ENCODE data around the gene CYP4F8.
"Not testable (repeated sequence)": the region's sequence is repeated elsewhere in the genome, so short reads cannot be mapped to it uniquely, and the experiment has no call there.

The CYP4F8 gene

GRCh38 chr19:15614507-15615379, at the start of gene CYP4F8:
Gene CYP4F8 (plus strand): TSS chr19:15615218. CDS start chr19:15615617, 399 bp downstream.
- DNase-seq (ENCODE audit: low read depth in 3 of 3), result no peak

- DNase-seq (ENCODE audit: low read depth in 3 of 3), result no peak
Measured at GRCh38 chr19:15570420-15570819, 44.6 kb upstream of the CYP4F8 start.

- no peak for DNase-seq (ENCODE audit: low read depth in 3 of 3)
Measured at GRCh38 chr19:15575406-15575805, 39.6 kb upstream of the CYP4F8 start.

GRCh38 chr19:15576526-15577156, 38.4 kb upstream of the CYP4F8 start:
- DNase-seq (ENCODE audit: low read depth in 3 of 3), result no peak

- DNase-seq (ENCODE audit: low read depth in 3 of 3), result no peak
Measured at GRCh38 chr19:15577184-15577771, 37.7 kb upstream of the CYP4F8 start.

- no peak for DNase-seq (ENCODE audit: low read depth in 3 of 3)
Measured at GRCh38 chr19:15583346-15583745, 31.7 kb upstream of the CYP4F8 start.

GRCh38 chr19:15584095-15584494, 30.9 kb upstream of the CYP4F8 start:
- DNase-seq (ENCODE audit: low read depth in 3 of 3), result no peak

- peak; percentile 67 to 82 (median 69) for DNase-seq (ENCODE audit: low read depth in 3 of 3)
Measured at GRCh38 chr19:15584541-15585115, 30.4 kb upstream of the CYP4F8 start.

- no peak for DNase-seq (ENCODE audit: low read depth in 3 of 3)
Measured at GRCh38 chr19:15587663-15588062, 27.4 kb upstream of the CYP4F8 start.

GRCh38 chr19:15588265-15588664, 26.8 kb upstream of the CYP4F8 start:
- no peak for DNase-seq (ENCODE audit: low read depth in 3 of 3)

GRCh38 chr19:15589760-15590451, 25.1 kb upstream of the CYP4F8 start:
- DNase-seq (ENCODE audit: low read depth in 3 of 3), result no peak

GRCh38 chr19:15591796-15592195, 23.2 kb upstream of the CYP4F8 start:
- DNase-seq (ENCODE audit: low read depth in 3 of 3), result no peak

- DNase-seq (ENCODE audit: low read depth in 3 of 3), result not testable (repeated sequence)
Measured at GRCh38 chr19:15592506-15592905, 22.5 kb upstream of the CYP4F8 start.

GRCh38 chr19:15593766-15594165, 21.3 kb upstream of the CYP4F8 start:
- DNase-seq (ENCODE audit: low read depth in 3 of 3), result not testable (repeated sequence)

- no peak for DNase-seq (ENCODE audit: low read depth in 3 of 3)
Measured at GRCh38 chr19:15595069-15595468, 19.9 kb upstream of the CYP4F8 start.

- DNase-seq (ENCODE audit: low read depth in 3 of 3), result not testable (repeated sequence)
Measured at GRCh38 chr19:15607978-15608925, 6.8 kb upstream of the CYP4F8 start.

- DNase-seq (ENCODE audit: low read depth in 3 of 3), result no peak
Measured at GRCh38 chr19:15609261-15609660, 5.8 kb upstream of the CYP4F8 start.

GRCh38 chr19:15612342-15612741, 2.7 kb upstream of the CYP4F8 start:
- DNase-seq (ENCODE audit: low read depth in 3 of 3), result no peak

- DNase-seq (ENCODE audit: low read depth in 3 of 3), result no peak
Measured at GRCh38 chr19:15613338-15613737, 1.7 kb upstream of the CYP4F8 start.

GRCh38 chr19:15615526-15615925, 508 bp downstream of the CYP4F8 start:
- no peak for DNase-seq (ENCODE audit: low read depth in 3 of 3)

- no peak for DNase-seq (ENCODE audit: low read depth in 3 of 3)
Measured at GRCh38 chr19:15616183-15616582, 1.2 kb downstream of the CYP4F8 start.
